ENCODE results near the gene MOB3A. TPM values are rescaled to one million over a fixed set of nuclear protein-coding genes. Genes with fewer than 3 reads are reported as not detected.

The MOB3A gene
- polyA plus RNA-seq, 1 donor (not counting 4 experiments of a cell fraction or from before 2014, with no cell fraction given) = 34.2 TPM

DNA sequence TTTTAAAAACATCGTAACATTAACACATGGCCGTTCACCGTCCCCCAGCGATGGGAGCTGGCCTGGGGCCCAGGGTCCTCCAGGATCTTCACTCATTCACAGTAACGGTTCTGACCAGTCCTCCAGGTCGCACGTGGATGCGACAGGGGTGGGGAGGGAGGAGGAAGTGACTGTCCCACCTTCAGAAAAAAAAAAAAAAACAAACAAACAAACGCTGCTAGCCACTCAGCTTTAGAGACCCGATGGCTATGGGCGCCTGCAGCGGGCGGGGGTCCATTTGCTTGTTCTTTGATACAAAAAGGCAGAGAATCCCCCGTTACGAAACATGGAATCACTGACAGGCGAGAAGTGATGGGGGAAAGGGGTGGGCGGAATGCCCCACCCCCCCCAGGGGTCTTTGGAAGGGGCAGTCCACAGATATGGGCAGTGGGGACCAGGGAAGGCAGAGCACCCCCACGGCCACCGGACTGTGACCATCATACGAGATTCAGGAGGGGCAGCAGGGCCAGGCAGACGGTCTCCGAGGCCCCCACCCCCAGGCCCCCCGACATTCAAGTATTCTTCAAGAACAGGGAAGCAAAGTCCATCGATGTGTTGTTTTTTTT is 58.4 kb downstream of the MOB3A start:
- no peak for FAIRE-seq
- Histone ChIP-seq H3K4me3 (ENCODE audit: control insufficient read depth in 2 of 3, extremely low read depth in 1 of 3, insufficient read depth in 2 of 3, low read depth in 1 of 3, low read length in 3 of 3) (no peak overlapping the region), H2AFZ (ENCODE audit: control insufficient read depth, low read length) (no peak overlapping the region), H3K9me3 (ENCODE audit: control insufficient read depth, low read depth, low read length) (no peaks in the 10 kb centered on the region), H3K9me1 (ENCODE audit: control insufficient read depth, extremely low read depth, insufficient read depth, low read length) (no peaks in the 10 kb centered on the region), H4K20me1 (ENCODE audit: control insufficient read depth, extremely low read depth, insufficient read depth, low read length) (no peaks in the 10 kb centered on the region), H3K79me2 (ENCODE audit: control insufficient read depth, insufficient read depth, low read length) (no peaks in the 10 kb centered on the region), H3K36me3 (ENCODE audit: control insufficient read depth in 2 of 2, extremely low read depth in 1 of 2, insufficient read depth in 2 of 2, low read length in 2 of 2) (peaks cover 22 to 23% of the 10 kb centered on the region in 2 experiments), H3K4me1 (ENCODE audit: control insufficient read depth, extremely low read depth, insufficient read depth, low read length) (peaks cover 15% of the 10 kb centered on the region), H3K27me3 (ENCODE audit: control insufficient read depth, extremely low read depth, insufficient read depth, low read length) (no peaks in the 10 kb centered on the region), H3K4me2 (ENCODE audit: control insufficient read depth, extremely low read depth, insufficient read depth, low read depth, low read length) (no peak overlapping the region), H3K27ac (ENCODE audit: control insufficient read depth, insufficient read depth, low read length) (no peak overlapping the region), H3K9ac (ENCODE audit: control insufficient read depth, extremely low read depth, insufficient read depth, low read length) (no peak overlapping the region)
- no peak for TF ChIP-seq EZH2 (IDR thresholded peaks at IDR 0.05; ENCODE audit: low read length)
- TF ChIP-seq, protein P1, sequence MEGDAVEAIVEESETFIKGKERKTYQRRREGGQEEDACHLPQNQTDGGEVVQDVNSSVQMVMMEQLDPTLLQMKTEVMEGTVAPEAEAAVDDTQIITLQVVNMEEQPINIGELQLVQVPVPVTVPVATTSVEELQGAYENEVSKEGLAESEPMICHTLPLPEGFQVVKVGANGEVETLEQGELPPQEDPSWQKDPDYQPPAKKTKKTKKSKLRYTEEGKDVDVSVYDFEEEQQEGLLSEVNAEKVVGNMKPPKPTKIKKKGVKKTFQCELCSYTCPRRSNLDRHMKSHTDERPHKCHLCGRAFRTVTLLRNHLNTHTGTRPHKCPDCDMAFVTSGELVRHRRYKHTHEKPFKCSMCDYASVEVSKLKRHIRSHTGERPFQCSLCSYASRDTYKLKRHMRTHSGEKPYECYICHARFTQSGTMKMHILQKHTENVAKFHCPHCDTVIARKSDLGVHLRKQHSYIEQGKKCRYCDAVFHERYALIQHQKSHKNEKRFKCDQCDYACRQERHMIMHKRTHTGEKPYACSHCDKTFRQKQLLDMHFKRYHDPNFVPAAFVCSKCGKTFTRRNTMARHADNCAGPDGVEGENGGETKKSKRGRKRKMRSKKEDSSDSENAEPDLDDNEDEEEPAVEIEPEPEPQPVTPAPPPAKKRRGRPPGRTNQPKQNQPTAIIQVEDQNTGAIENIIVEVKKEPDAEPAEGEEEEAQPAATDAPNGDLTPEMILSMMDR (optimal IDR thresholded peaks at IDR 0.05 in 1 of 3, IDR thresholded peaks at IDR 0.05 in 1 of 3, conservative IDR thresholded peaks at IDR 0.05 in 1 of 3; ENCODE audit: extremely low read depth in 1 of 3, insufficient read depth in 2 of 3, low read length in 3 of 3) = no peak
- dilution Hi-C loops (cut with MboI; ENCODE audit: extremely low pct_ligation_motif_present, low sequenced_read_pairs) = no loop called here
- DNase-seq (ENCODE audit: low read depth, low spot score) = no peak

GRCh38 chr19:2036424-2036823 is 59.7 kb downstream of the MOB3A start:
- Histone ChIP-seq H3K9me1 (ENCODE audit: control insufficient read depth, extremely low read depth, insufficient read depth, low read length) (no peaks in the 10 kb centered on the region), H3K79me2 (ENCODE audit: control insufficient read depth, insufficient read depth, low read length) (no peaks in the 10 kb centered on the region)

More at GRCh38 chr19:2036424-2036823, 59.7 kb downstream of the MOB3A start:
- Histone ChIP-seq H3K9me3 (ENCODE audit: control insufficient read depth, low read depth, low read length) (no peaks in the 10 kb centered on the region), H4K20me1 (ENCODE audit: control insufficient read depth, extremely low read depth, insufficient read depth, low read length) (no peaks in the 10 kb centered on the region), H2AFZ (ENCODE audit: control insufficient read depth, low read length) (no peak overlapping the region), H3K9ac (ENCODE audit: control insufficient read depth, extremely low read depth, insufficient read depth, low read length) (no peak overlapping the region), H3K27ac (ENCODE audit: control insufficient read depth, insufficient read depth, low read length) (no peak overlapping the region), H3K4me3 (ENCODE audit: control insufficient read depth in 2 of 3, extremely low read depth in 1 of 3, insufficient read depth in 2 of 3, low read depth in 1 of 3, low read length in 3 of 3) (no peak overlapping the region), H3K4me2 (ENCODE audit: control insufficient read depth, extremely low read depth, insufficient read depth, low read depth, low read length) (no peak overlapping the region), H3K4me1 (ENCODE audit: control insufficient read depth, extremely low read depth, insufficient read depth, low read length) (peaks cover 16% of the 10 kb centered on the region), H3K27me3 (ENCODE audit: control insufficient read depth, extremely low read depth, insufficient read depth, low read length) (no peaks in the 10 kb centered on the region), H3K36me3 (ENCODE audit: control insufficient read depth in 2 of 2, extremely low read depth in 1 of 2, insufficient read depth in 2 of 2, low read length in 2 of 2) (peaks cover 17 to 19% of the 10 kb centered on the region in 2 experiments)
- FAIRE-seq (no peak), DNase-seq (ENCODE audit: low read depth, low spot score) (no peak)
- no peak for TF ChIP-seq EZH2 (IDR thresholded peaks at IDR 0.05; ENCODE audit: low read length)
- TF ChIP-seq, protein P1 (optimal IDR thresholded peaks at IDR 0.05 in 1 of 3, IDR thresholded peaks at IDR 0.05 in 1 of 3, conservative IDR thresholded peaks at IDR 0.05 in 1 of 3; ENCODE audit: extremely low read depth in 1 of 3, insufficient read depth in 2 of 3, low read length in 3 of 3) = no peak
- dilution Hi-C loops (cut with MboI; ENCODE audit: extremely low pct_ligation_motif_present, low sequenced_read_pairs) = no loop called here
